Kidney (tissue), 14 donors: Measurements from ENCODE around the gene ZFP36L1. TPM values are rescaled to one million over a fixed set of nuclear protein-coding genes. Genes with fewer than 3 reads are reported as not detected.
A peak's percentile ranks its signal among the peaks of the same experiment; 100 is the strongest.

ENCODE experiments used
- DNase-seq, 5 donors: peaks; one replicate each; pipeline ENCODE4 v3.0.0-alpha.2; 2013 to 2020
- FAIRE-seq: peaks from 2 replicates; lab custom pipeline; 2012; peaks lifted over from hg19 to GRCh38; lab: Jason Lieb, UNC
- H3K27ac ChIP-seq, 2 donors: one replicate each; pipeline ENCODE4 v1.7.0; 2013; ENCODE audit warnings: low read depth in 2 of 2, low read length in 2 of 2, inconsistent platforms in 1 of 2
- H3K27me3 ChIP-seq: one replicate; pipeline ENCODE4 v1.7.1; 2013; ENCODE audit warnings: low read length, inconsistent platforms; ENCODE audit not compliant: control insufficient read depth, insufficient read depth
- H3K36me3 ChIP-seq, 3 donors: one replicate each; pipeline versions ENCODE4 v1.7.0 to v1.7.1; 2013; ENCODE audit warnings: low read length in 3 of 3, control low read depth in 1 of 3, inconsistent platforms in 1 of 3; ENCODE audit not compliant: insufficient read depth in 3 of 3, control insufficient read depth in 2 of 3
- H3K4me1 ChIP-seq, 3 donors: one replicate each; pipeline versions ENCODE4 v1.7.0 to v1.7.1; 2013; ENCODE audit warnings: low read length in 3 of 3, inconsistent platforms in 1 of 3, low read depth in 1 of 3; ENCODE audit not compliant: control insufficient read depth in 2 of 3, insufficient read depth in 2 of 3
- H3K4me3 ChIP-seq, 3 donors: one replicate each; pipeline versions ENCODE4 v1.7.0 to v1.8.1; 2013; ENCODE audit warnings: low read length in 3 of 3, control low read depth in 1 of 3, inconsistent platforms in 1 of 3
- H3K9ac ChIP-seq, 3 donors: one replicate each; pipeline versions ENCODE4 v1.7.0 to v1.7.1; 2013; ENCODE audit warnings: low read length in 3 of 3, control low read depth in 1 of 3, inconsistent platforms in 1 of 3
- H3K9me3 ChIP-seq, 3 donors: one replicate each; pipeline versions ENCODE4 v1.7.0 to v1.7.1; 2013; ENCODE audit warnings: low read length in 3 of 3, control low read depth in 1 of 3, inconsistent platforms in 1 of 3; ENCODE audit not compliant: control insufficient read depth in 2 of 3, insufficient read depth in 1 of 3
- CTCF ChIP-seq: IDR thresholded peaks from 3 replicates; pipeline ENCODE4 v1.5.1; 2012; ENCODE audit warnings: mild to moderate bottlenecking, moderate library complexity, borderline replicate concordance; ENCODE audit not compliant: insufficient read depth; ENCODE audit errors: extremely low read depth
- intact Hi-C: fragments of 100-400 bp; cut with DNase I; formaldehyde crosslinking; loops from one replicate; pipeline ENCODE4 v1.11.1; 2022
- polyA plus RNA-seq: library from polyadenylated mRNA; stranded (reverse); fragments of 350-450 nt; fragmentation: Illumina TruSeq; extraction: RNeasy Lipid Tissue Mini Kit (QIAGEN cat#74804); gene quantifications from one replicate; pipeline ENCODE4 v1.2.3, GENCODE V29; 2014; ENCODE audit warnings: low read depth, low replicate concordance; ENCODE audit not compliant: insufficient read depth
- total RNA-seq: library from RNA; stranded (reverse); fragmentation: NEBNext Ultra II Directional; extraction: Animal tissue kit (Norgen Biotek cat#: 25700); gene quantifications from one replicate; pipeline ENCODE4 v1.2.1, GENCODE V29; 2021
- donor health status: control.
- donor health status: control.
- donor health status: control.
- donor health status: control.
- donor health status: control.
- donor health status: DM: yes; HTN: yes; CAD: no.
- donor health status: Normal renal cell carcinoma (clear cell type).

The ZFP36L1 gene
- total and polyA plus RNA-seq, 2 donors from 2014 or later = 73.3 to 289 TPM

- intact Hi-C loops = no loop called here
- no peaks in the 10 kb centered on the region for H3K27me3 ChIP-seq
- DNase-seq = peak; percentile 91 to 97 (median 97)
- no peak overlapping the region for H3K4me3 ChIP-seq
- H3K4me1 ChIP-seq = peaks cover 0 to 20% (median 13%) of the 10 kb centered on the region in 3 donors
- H3K9ac ChIP-seq = peak overlapping the region in 1 of 3 donors; percentile 4
- no peaks in the 10 kb centered on the region for H3K36me3 ChIP-seq
- no peaks in the 10 kb centered on the region for H3K9me3 ChIP-seq
- H3K27ac ChIP-seq = peak overlapping the region; percentile 39 to 82
- TF ChIP-seq CTCF = no peak
- FAIRE-seq = no peak
Observed at GRCh38 chr14:68762953-68763764, 29.7 kb downstream of the ZFP36L1 start.

- no peaks in the 10 kb centered on the region for H3K36me3 ChIP-seq
- no peaks in the 10 kb centered on the region for H3K27me3 ChIP-seq
- H3K4me1 ChIP-seq = peaks cover 1 to 38% (median 31%) of the 10 kb centered on the region in 3 donors
- intact Hi-C loops = no loop called here
- no peak overlapping the region for H3K27ac ChIP-seq
- FAIRE-seq (no peak), DNase-seq (no peak)
- no peak overlapping the region for H3K4me3 ChIP-seq
- no peak overlapping the region for H3K9ac ChIP-seq
- no peaks in the 10 kb centered on the region for H3K9me3 ChIP-seq
- TF ChIP-seq CTCF = no peak
Observed at GRCh38 chr14:68761391-68761790, 31.5 kb downstream of the ZFP36L1 start.

GRCh38 chr14:68760761-68761160 lies 32.1 kb downstream of the ZFP36L1 start:
- H3K4me1 ChIP-seq = peaks cover 4 to 42% (median 35%) of the 10 kb centered on the region in 3 donors

More at GRCh38 chr14:68760761-68761160, 32.1 kb downstream of the ZFP36L1 start:
- intact Hi-C loops = no loop called here
- DNase-seq = no peak
- Histone ChIP-seq H3K27ac (no peak overlapping the region), H3K36me3 (no peaks in the 10 kb centered on the region), H3K4me3 (no peak overlapping the region), H3K9me3 (no peaks in the 10 kb centered on the region), H3K27me3 (no peaks in the 10 kb centered on the region), H3K9ac (no peak overlapping the region)
- no peak for TF ChIP-seq CTCF
- FAIRE-seq = no peak
